HG03108 (cell line): ENCODE measurements around the gene PIH1D2.
"Not testable (repeated sequence)": the region's sequence is repeated elsewhere in the genome, so short reads cannot be mapped to it uniquely, and the experiment has no call there.

ENCODE experiments used
- ATAC-seq: cut with Tn5 transposase; IDR thresholded peaks from one replicate; pipeline ENCODE4 v1.9.1; 2021; ENCODE audit warnings: moderate library complexity; ENCODE audit not compliant: unreplicated experiment

Gene PIH1D2, protein sequence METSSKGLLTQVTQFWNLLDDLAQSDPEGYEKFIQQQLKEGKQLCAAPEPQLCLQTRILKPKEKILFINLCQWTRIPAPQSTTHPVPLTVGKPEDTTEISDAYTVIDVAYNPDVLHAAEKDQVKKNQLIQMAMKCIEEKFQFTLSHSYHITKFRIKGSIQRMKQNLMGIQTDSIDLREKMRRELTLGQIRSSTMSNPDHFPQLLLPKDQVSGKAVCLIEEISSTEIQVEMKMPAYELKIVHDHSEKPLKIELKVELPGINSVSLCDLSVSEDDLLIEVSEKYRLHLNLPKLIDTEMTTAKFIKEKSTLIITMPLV

DNA sequence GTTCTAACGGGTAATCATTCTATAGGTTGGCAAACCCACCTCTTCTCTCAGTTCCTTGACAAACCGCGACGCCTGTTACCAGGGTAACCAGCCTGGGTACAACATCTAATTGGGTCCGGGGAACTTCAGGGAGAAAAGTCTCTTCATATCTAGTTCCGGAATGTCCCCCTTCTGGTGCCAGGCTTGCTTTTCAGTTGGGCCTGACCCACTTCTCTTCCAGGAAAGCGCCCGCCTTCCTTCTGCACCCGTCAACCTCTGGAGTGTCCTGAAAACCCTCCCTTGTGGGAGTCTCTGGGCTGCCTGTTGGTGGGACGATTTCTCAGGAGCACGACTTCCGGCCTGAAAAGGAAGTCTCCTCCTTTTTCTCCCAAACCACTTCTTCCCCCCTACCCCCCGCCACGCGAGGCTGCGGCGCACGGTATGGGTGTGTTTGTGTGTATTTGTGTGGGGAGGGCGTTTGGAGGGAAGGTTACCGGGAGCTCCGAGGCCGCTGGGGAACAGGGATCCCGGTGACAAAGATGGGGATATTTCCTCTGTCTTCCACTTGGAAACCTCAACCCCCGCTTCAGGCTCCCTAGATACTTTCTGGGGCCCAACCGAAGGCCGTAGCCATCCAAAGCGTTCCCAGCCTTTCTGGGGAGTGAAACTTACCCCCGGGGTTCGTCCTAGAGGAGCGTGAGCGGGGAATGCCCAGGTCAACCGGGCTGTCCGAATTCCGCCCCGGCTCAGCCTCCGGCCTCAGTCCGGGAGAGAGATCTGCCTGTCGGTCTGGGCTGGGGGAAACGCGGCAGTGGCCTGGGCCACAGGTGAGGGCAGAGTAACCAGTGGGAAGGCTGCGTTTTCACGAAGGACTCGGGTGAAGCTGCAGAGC, at the start of gene PIH1D2, which contains the start of gene NKAPD1:
PIH1D2 (minus strand) TSS at position 77 of the 871 bp plus-strand sequence. CDS start 843 bp downstream, outside the sequence.
NKAPD1 (plus strand) TSS at position 359 of the 871 bp plus-strand sequence. CDS start 1,276 bp downstream, outside the sequence.
- peak; percentile 74 for ATAC-seq

DNA sequence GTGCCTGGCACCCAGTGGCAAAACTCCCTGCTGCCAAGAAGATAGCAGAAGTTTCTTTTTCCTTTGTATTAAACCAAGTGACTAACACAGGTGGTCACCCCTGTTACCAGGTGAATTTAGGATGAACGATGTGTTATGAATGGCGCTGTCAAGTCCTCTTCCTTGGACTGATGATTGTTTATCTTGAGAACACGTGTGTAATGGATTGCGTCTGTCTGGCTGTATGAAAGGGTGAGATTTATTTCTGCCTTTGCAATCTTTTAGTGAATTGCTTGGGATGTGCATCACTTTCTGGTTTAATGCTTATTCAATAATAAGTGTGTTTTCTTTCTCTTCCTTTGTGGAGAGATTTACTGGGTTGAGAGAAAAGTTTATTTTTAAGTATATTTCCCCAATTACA, 49.3 kb upstream of the PIH1D2 start:
- ATAC-seq: no peak

DNA sequence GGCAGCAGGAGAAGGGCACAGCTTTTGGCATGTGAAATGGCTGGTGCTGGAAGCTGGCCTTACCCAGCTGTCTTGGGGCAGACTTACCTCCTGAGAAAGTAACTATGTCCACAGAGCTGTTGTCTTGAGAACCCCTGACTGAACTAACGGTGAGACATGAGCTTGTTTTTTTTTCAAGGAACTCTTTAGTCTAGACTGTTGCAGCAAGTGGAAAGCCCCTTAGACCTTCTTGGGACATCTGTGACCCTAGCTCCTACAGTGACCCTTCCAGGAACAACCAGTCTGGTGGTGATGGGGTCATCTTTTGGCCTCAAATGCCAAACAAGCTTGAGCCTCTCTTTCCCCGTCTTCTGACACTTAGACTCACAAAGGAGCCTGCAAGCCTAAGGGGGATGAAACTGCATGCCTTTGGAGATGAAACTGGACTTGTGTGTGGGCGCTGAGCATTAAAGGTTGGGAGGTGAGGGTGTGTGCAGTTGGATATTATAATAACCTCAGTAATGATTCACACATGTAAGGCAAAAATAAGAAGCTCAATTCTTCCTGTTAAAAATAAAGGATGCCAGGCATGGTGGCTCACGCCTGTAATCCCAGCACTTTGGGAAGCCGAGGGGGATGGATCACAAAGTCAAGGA, 48.3 kb upstream of the PIH1D2 start:
- no peak for ATAC-seq

DNA sequence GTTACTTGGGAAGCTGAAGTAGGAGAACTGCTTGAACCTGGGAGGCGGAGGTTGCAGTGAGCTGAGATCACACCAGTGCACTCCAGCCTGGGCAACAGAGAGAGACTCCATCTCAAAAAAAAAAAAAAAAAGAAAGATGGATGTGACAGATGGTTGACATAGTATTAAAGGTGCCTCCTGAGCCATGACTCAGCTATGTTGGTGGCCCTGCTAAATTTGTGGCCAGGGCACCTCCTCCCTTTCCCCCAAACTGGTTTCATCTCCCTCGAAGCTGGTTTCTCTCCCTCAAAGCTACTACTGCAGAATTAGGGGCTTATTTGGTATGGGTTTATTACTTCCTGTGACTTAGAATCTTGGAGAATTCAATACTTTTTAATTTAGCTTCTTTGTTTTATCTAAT, 44.4 kb upstream of the PIH1D2 start:
- ATAC-seq: no peak

DNA sequence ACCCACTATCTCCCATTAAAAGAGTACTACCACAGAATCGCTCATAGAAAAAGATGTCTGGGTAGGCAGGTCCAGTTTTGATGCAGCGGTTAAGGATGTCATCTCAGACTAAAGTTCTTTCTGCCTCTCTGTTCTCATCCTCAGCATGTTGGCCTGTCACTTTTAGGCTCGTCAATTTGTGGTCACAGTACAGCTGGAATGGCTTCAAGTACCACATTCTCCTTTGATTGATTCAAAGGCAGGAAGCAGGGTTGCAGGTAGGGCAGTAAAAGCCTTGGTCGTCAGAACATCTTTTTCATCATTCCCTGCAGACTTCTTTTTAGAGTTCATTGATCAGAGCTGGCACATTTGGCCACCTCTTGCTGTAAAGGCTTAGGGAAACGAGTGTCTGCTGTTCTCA, 41.6 kb upstream of the PIH1D2 start:
- ATAC-seq: no peak

DNA sequence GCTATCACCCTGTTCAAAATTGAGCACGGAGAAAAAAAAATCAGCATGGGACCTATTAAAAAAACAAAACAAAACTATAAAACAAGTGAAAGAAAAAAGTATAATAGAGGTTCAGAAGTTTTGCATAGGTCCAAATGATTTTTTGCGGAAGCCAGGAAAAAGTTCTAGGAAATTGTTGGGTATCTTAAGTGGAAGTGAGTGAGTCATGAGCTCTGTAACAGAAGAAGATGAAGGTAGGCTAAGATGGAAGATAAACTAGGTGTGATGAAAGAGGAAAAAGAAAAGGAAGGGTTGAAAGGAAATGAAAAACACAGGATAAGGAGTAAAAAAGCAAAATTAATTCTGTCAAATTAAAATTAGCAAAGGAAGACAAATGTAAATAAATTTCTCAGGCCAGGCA, 40.6 kb upstream of the PIH1D2 start:
- no peak for ATAC-seq

DNA sequence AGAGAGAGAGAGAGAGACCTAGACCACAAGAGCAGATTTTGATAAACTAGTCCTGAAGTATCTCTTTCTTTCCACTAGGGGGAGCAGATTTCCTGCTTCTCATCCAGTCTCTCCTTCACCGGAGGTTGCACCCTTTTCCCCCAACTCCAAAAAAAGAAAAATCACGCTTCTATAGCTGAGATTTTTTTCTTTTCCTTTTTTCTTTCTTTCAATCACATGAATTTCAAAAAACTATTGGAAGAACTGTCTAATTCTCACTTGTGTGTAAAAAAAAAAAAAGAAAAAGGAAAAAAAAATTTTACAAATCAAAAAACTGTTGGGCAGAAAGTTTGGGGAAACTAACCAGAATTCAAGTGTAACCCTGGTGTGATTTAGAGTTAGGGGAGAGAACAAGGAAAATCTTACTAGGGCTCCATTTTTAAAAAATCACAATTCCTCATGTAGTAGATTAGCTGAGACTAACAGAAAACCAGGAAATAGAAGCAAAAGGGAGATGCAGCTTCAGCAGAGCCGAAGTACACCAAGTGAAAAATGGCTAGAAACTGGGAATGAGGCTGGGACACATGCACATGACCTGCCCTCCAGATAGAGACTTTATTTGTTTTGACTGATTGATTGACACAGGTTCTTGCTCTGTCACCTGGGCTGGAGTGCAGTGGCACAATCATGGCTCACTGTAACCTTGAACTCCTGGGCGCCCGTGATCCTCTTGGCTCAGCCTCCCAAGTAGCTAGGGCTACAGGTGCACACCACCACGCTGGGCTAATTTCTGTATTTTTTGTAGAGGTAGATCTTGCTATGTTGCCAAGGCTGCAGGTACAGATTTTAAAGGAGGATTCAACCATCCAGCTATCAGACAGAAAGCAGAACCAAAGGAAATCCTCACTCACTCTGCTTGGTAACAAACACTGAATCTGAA, 40.0 kb upstream of the PIH1D2 start:
- no peak for ATAC-seq

DNA sequence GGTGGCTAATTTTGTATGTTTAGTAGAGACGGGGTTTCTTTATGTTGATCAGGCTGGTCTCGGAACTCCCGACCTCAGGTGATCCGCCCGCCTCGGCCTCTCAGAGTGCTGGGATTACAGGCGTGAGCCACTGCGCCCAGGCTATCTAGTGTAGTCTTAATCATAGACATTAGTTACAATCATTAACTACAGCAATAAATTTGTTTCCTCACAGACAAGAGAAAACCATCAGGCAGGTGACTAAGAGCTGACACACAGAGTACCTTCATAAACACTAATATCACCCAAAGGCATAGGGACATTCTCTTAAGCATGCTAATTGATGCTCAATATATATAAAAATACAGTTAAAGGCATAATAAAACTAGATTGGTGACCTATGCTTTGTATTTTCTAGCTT, 32.3 kb upstream of the PIH1D2 start:
- ATAC-seq: no peak

DNA sequence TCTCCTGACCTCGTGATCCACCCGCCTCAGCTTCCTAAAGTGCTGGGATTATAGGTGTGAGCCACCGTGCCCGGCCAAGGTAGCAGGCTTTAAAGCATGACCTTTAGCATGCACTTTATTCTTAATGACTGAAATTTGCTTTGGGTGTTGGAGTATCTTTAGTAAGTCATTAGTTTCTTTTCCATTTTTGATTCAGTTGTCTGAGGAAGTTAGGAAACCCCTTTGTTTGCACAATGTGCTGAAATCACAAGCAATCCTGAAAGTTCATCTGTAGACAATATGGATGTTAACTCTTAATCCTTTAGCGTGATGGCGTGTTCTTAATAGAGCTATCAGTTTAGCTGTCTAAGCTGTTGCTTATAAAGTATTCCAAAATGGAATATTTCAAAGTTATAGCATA, 29.6 kb upstream of the PIH1D2 start:
- no peak for ATAC-seq

DNA sequence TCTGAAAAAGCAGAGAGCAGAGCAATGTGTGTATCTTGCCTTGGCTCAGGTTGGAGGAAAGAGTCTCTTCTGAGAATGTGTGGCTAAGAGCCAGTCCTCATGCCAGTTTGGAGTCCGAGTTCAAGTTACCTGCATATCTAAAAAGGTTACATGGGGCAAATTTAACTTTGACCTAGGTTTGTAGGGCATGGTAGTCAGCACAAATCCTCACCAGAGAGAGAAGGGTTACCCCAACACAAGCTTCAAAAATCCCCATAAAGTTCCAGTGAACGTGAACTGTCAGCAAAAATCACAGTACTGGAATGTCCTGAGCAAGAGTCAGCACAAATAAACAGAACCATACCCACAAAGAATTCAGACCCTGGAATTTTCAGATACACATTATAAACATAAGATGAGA, 26.6 kb upstream of the PIH1D2 start:
- no peak for ATAC-seq

DNA sequence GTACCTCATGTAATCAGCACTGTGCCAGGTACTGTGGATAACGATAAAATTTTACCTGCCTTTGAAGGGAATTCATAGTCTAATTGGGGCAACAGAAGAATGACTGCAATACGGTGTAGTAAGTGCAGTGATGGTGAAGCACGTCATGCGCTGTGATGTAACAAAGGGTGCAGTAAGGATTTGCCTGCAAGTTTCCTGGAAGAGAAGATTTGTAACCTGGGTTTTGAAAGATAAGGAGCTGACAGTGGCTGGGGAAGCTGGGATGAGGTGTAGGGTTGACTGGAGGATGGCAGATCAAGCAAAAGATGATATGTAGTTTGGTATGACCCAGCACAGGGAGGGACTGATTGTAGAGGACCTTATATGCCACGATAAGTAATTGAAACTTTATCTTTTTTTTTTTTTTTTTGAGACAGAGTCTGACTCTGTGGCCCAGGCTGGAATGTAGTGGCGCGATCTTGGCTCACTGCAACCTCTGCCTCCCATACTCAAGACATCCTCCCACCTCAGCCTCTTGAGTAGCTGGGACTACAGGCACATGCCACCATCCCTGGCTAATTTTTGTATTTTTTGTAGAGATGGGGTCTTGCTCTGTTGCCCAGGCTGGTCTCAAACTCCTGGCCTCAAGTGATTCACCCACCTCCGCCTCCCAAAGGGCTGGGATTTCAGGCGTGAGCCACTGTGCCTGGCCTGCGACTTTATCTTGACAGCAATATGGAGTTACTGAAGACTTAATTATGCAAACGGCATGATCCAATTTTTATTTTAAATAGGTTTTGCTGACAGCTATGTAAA, 24.1 kb upstream of the PIH1D2 start:
- ATAC-seq: no peak

DNA sequence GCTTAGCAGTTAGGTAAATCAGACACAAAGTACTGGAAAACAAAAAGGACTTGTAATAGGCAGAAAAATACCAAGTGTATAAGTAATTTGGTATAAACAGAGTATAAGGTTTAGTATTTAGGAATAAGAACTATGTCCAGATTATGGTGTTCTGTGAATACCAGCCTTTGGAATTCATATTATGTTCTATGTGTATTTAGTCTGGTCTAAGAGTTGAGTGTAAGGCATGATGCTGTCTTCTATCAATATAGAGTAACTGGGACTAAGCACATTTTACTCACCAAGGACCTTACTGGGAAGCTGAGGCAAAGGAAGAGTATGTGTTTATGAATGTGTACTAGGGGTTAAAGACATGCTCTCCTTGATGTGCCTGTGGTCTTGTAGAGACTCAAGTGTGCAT, 22.4 kb upstream of the PIH1D2 start:
- no peak for ATAC-seq

DNA sequence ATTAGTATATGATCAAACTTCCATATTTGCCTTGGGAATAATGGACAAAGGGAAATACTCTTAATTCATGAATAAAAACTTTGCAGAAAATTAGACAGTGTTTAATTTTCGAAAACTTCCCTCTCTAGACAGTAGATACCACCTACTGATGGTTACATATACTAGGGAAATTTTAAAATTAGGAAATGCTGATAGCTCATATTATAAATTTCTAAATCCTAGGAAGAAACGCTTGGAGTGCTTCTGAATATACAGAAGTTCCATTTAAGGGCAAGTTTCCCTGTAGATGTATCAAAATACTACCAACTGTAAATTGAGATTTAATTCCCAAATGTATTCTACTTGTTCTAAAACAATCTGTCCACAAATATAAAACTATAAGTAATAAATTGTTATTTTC, 21.5 kb upstream of the PIH1D2 start:
- not testable (repeated sequence) for ATAC-seq

DNA sequence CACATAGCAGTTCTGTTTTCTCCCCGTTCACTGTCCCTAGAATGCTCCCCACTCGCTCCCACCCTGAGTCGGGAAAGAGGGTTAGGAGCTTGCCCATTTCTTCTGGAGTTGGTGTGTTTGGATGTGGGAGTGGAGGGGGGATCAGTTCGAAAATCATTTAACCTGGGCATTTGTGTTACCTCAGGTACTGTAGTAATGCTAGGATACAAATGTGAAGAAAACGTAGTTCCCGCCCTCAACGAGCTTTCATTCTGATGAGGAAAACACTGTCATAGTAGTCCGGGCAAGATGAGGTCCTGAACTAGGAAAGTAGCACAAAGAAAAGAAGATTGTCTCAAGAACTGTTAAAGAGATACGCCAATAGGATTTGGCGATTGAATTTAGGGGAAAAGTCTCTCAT, 13.4 kb upstream of the PIH1D2 start:
- no peak for ATAC-seq

DNA sequence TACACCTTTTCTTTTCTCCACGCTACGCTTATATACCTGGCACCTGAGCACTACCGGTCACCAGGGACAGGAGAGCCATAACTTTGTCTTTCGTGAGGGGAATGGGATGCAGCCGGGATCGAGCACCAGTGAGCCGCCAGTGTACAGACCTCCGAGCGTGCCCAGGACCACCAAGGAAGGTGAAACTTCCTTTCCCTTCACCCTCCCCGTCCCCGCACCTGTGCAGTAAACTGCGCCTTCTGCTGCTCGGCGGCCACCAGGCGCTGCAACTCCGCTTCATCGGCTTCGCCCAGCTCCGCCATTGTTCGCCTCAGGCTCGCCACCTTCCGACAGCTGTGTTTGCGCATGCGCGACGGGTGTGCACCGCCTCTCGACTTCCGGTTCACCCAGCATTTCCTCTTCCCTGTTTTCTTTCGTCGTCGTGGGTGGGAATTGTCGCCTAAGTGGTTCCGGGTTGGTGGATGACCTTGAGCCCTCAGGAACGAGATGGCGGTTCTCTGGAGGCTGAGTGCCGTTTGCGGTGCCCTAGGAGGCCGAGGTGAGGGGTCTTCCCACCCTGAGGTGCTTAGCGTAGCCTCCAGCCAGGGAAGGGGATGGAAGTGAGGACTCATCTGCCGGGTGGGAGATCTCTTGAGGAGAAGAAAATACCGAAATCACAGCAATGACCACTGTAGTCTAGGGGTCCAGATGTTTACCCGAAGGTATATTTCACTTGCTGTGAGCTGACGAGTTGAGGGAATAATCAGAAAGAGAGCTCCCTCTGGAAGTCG, 12.8 kb upstream of the PIH1D2 start, which contains the start of the genes SDHD and TIMM8B:
SDHD (plus strand) TSS at position 452 of the 770 bp plus-strand sequence; CDS start at position 487, 35 bp downstream.
TIMM8B (minus strand) TSS at position 335 of the 770 bp plus-strand sequence; CDS start at position 302, 33 bp downstream.
- peak; percentile 90 for ATAC-seq

DNA sequence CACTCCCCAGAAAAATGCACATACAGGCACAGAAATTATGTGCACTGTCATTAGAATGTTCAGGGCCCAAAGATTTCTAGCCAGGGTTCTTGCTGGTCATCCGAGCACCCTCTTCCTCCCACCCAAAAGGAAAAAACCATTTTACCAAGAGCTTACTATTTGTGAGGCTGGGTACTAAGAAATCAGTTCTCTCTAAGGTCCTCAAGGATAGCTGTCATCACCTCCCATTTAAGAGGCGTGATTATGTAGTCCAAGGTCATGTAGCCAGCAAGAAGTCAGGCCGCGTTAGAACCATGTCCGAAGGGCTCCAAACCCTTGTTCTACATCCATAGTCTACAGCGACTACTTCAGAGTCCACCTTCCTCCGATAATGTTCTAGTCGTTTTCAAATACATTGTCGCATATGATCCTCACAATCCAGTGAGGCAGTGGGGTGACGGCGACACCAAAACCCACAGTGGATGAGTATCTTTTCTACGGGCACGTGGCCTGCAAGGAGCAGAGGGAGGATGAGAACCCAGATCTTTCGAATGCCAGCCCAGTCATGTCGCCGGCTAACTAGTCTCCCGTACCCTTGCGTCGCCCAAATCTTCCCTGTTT, 12.1 kb upstream of the PIH1D2 start:
- ATAC-seq: peak; percentile 26

DNA sequence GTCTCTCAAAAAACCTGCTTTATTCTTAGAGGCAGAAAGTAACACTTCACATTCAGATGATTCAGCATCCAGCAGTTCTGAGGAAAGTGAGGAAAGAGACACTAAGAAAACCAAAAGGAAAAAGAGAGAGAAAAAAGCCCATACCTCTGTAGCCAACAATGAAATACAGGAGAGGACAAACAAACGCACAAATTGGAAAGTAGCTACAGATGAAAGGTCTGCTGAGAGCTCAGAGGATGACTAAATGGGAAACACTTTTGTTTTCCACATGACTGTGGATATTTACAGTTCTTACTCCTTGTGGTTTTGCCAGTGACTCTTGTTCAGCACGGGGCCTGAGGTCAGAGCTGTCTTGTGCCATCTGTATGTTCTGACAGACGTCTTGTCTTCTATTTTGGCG, 8.9 kb upstream of the PIH1D2 start:
- no peak for ATAC-seq

DNA sequence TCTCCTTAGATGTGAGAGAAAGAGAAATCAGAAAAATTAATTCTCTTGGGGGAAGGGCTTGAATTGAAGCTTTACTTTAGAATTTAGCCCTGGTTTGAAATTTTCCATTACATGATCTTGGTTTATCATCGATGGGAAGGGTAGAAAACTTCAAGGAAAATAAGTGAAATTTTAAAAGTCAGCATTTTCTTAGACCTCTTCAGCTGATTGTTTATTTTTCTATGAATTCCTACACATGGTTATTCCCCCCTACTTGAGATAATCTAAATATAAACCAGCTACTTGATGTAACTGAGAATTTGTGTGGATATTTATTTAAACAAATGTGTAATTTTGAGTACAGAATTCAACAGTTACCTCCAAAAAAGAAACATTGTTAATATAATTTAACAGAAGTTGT, 10.9 kb downstream of the PIH1D2 start:
- ATAC-seq: no peak
